Activated CD8-positive, alpha-beta T cell treated with anti-CD3 and anti-CD28 coated beads, Interleukin-2, amount 10 ng/mL, durations not matched to agents 7 days and 5 days (primary cell): ENCODE results near the gene MALRD1. TPM values are rescaled to one million over a fixed set of nuclear protein-coding genes. Genes with fewer than 3 reads are reported as not detected.
"Not testable (repeated sequence)": the region's sequence is repeated elsewhere in the genome, so short reads cannot be mapped to it uniquely, and the experiment has no call there.

Experiments
- ATAC-seq: fragments of 150-1000 bp; cut with Tn5 transposase; one replicate; pipeline ENCODE4 v1.10.0; 2021; ENCODE audit warnings: moderate library complexity
- CTCF ChIA-PET: fragments of 350-600 bp; sonication (Branson Sonifier 250); formaldehyde crosslinking; loops from one replicate; lab custom pipeline; 2021; ENCODE audit warnings: antibody characterized with exemption; lab: Charles Lee
- POLR2A ChIA-PET: fragments of 350-600 bp; sonication (Branson Sonifier 250); formaldehyde crosslinking; loops from one replicate; lab custom pipeline; 2021; ENCODE audit warnings: antibody characterized with exemption; lab: Charles Lee
- DNase-seq: peaks from one replicate; pipeline ENCODE4 v3.0.0-alpha.2; 2020
- H3K27ac Mint-ChIP-seq: one replicate; pipeline ENCODE4 v1.8.0; 2021; ENCODE audit warnings: mild to moderate bottlenecking, mixed read lengths
- H3K27me3 Mint-ChIP-seq: one replicate; pipeline ENCODE4 v1.8.0; 2021; ENCODE audit warnings: low read depth, mixed read lengths
- H3K36me3 Mint-ChIP-seq: one replicate; pipeline ENCODE4 v1.8.0; 2021; ENCODE audit warnings: low read depth, mixed read lengths
- H3K4me1 Mint-ChIP-seq: one replicate; pipeline ENCODE4 v1.8.0; 2021; ENCODE audit warnings: low read depth, mixed read lengths
- H3K4me3 Mint-ChIP-seq: one replicate; pipeline ENCODE4 v1.8.0; 2021; ENCODE audit warnings: mild to moderate bottlenecking, mixed read lengths
- H3K9me3 Mint-ChIP-seq: one replicate; pipeline ENCODE4 v1.8.0; 2022; ENCODE audit warnings: mixed read lengths; ENCODE audit not compliant: insufficient read depth
- total RNA-seq, 2 experiments: library from RNA; stranded (reverse); gene quantifications; one replicate each; pipeline ENCODE4 v1.2.3, GENCODE V29; 2021

The MALRD1 gene
- total RNA-seq, 2 experiments from 2014 or later: not detected

DNA sequence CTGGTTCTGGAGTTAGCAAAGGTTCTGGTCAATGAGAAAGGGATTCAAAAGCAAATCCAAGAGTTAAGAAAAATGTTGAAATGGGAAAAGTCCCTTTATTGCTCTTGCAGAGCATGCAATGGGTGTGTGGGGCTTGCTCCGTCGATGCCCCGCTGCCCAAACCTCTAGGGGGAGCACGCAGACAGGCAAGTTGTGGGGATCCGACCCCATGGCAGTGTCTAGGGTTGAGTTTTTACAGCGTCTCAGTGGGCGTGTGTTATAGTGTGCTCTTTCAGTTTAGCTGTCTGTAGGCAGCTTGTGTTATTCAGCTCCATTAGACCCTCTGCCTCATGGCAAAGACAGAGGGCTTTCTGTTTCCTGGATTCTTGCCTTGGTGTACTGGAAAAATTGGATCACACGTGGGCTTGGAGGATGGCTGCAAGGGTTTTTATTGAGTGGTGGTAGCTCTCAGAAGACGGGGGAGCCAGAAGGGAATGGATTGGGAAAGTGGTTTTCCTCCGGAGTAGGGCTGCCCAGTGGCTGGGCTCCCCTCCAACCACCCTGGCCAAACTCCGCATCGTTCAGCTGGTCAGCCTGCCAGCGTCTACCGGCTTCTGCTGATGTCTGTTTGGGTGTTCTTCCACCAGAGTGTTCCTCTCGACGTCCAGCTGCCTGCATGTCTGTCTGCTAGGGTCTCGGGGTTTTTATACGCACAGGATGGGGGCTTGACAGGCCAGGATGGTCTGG lies 665.4 kb downstream of the MALRD1 start:
- no peak for ATAC-seq
- no peaks in the 10 kb centered on the region for H3K4me1 Mint-ChIP-seq
- CTCF ChIA-PET: no interaction called here

DNA sequence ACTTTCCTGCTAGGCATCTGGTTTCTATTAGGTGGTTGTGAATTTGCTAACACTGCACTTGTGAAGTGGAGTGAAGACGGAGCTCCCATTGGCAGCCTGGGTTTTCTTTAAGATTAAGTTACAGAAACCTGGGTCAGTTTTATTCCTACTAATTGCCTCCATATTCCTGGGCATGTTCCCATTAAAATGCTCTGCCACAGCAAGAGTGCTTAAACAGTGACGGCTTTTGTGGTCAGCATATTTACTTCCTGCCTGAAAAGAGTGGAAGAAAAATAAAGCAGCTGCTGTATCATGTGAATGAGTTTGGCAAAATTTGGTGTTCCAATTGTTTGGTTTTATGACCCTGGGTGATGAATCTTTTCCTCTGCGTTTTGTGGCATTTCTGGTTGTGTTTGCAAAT lies 670.7 kb downstream of the MALRD1 start:
- Mint-ChIP-seq H3K27ac (no peak overlapping the region), H3K4me3 (no peak overlapping the region), H3K27me3 (no peaks in the 10 kb centered on the region), H3K9me3 (peaks cover 5% of the 10 kb centered on the region), H3K36me3 (no peaks in the 10 kb centered on the region), H3K4me1 (no peaks in the 10 kb centered on the region)
- ATAC-seq (no peak), DNase-seq (no peak)
- CTCF ChIA-PET: no interaction called here
- POLR2A ChIA-PET: no interaction called here

More for the DNA sequence above, 665.4 kb downstream of the MALRD1 start:
- no peak for DNase-seq
- Mint-ChIP-seq H3K27ac (no peak overlapping the region), H3K36me3 (no peaks in the 10 kb centered on the region), H3K9me3 (peaks cover 10% of the 10 kb centered on the region), H3K27me3 (no peaks in the 10 kb centered on the region), H3K4me3 (no peak overlapping the region)
- POLR2A ChIA-PET: no interaction called here

DNA sequence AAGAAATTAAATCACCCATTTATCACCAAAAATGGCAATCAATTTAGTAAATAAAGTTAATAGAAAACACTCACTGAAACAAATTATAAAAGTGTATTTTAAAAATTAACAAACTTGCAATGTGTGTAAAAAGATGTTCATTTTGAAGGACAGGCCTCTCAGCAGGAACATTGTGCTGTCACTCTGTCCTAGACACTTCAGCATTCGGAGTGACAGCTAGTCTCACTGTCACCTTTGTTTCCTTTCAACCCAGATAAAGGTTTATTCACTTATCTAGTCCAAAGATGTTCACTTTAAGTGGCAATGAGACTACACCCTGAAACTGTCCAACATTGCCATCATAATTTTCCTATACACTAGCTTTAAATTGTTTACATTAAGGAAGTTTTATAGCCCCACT lies 675.7 kb downstream of the MALRD1 start:
- Mint-ChIP-seq H3K9me3 (peaks cover 12% of the 10 kb centered on the region), H3K27me3 (no peaks in the 10 kb centered on the region), H3K4me3 (no peak overlapping the region), H3K36me3 (no peaks in the 10 kb centered on the region), H3K4me1 (no peaks in the 10 kb centered on the region), H3K27ac (no peak overlapping the region)
- CTCF ChIA-PET: no interaction called here
- POLR2A ChIA-PET: no interaction called here
- DNase-seq (no peak), ATAC-seq (no peak)

DNA sequence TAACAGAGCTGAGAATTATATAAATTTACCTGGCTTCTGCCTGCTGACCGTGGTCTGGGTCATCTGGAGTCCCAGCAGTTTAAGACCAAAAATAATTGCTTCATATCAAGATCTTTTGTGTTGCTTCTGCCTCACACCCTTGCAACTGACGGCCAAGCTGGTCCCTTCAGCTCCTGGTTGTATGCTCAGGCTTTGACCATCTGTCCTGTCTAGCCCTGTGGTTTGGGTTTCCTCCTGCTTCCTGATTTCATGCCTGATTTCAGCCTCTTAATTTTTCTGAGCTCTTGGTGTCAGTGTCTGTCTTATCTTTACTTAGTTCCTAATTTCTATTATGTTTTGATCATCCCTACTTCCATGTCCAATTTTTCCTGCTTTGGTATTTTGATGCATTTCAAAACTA lies 679.8 kb downstream of the MALRD1 start:
- ATAC-seq: no peak
- H3K27ac Mint-ChIP-seq: no peak overlapping the region
- no peaks in the 10 kb centered on the region for H3K36me3 Mint-ChIP-seq
- no peaks in the 10 kb centered on the region for H3K4me1 Mint-ChIP-seq
- no peak for DNase-seq
- no peaks in the 10 kb centered on the region for H3K27me3 Mint-ChIP-seq
- H3K4me3 Mint-ChIP-seq: no peak overlapping the region
- H3K9me3 Mint-ChIP-seq: peaks cover 8% of the 10 kb centered on the region
- POLR2A ChIA-PET: no interaction called here
- CTCF ChIA-PET: no interaction called here

DNA sequence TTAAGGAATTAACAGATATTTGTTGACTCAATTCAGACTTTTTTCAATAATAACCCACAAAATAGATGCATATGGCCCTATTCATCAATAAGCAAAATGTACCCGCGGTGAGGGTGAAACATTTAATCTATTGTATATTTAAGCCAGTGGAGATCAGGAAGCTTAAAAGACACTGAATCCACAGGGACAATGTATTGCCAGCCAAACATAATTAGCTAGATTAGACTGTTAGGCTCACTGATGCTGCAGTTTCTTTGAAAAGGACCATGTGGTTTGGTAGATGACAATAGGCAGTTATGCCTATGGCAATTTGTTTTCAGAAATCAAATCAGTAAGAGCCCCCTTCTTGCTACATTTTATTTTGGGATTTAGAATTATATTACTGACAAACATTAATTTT lies 680.4 kb downstream of the MALRD1 start:
- H3K27me3 Mint-ChIP-seq: no peaks in the 10 kb centered on the region
- H3K9me3 Mint-ChIP-seq: peaks cover 8% of the 10 kb centered on the region
- CTCF ChIA-PET: no interaction called here
- no peak overlapping the region for H3K4me3 Mint-ChIP-seq
- no peak for DNase-seq
- H3K36me3 Mint-ChIP-seq: no peaks in the 10 kb centered on the region
- no peak overlapping the region for H3K27ac Mint-ChIP-seq
- POLR2A ChIA-PET: no interaction called here
- no peak for ATAC-seq
- no peaks in the 10 kb centered on the region for H3K4me1 Mint-ChIP-seq

DNA sequence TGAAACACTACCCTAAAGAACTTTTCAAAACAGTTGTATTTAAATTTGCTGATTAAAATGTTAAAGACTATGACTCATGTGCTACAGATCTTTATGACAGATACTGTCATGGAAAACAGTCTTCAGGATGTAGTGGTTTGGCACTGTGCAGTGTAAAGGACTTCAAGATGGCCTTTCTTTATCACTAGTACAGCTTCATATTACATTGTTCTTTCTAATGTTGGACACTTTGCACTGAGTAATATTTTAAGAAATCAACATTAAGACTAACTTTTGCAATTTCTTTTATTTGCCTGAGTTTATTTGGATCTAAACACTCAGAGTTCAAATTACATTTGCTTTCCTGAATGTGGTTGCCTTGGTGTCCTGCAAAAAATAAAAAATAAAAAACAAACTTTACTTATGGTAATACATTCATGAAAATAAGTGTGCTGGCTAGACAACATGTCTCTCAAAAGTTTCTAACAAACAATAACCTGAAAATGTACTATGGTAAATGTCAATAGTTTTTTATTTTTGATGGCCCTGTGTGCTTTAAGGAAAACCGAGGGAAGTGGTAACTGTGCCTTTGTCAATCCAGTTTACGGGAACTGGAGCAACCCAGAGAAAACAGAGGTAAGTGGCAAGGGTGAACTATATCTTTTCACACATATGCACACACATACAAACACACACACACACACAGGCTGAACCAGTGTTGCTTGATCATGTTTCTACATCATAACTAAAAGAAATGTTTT lies 681.7 kb downstream of the MALRD1 start:
- no peaks in the 10 kb centered on the region for H3K27me3 Mint-ChIP-seq
- ATAC-seq (no peak), DNase-seq (no peak)
- H3K27ac Mint-ChIP-seq: no peak overlapping the region
- no peaks in the 10 kb centered on the region for H3K4me1 Mint-ChIP-seq
- CTCF ChIA-PET: no interaction called here
- POLR2A ChIA-PET: no interaction called here
- H3K4me3 Mint-ChIP-seq: no peak overlapping the region
- H3K36me3 Mint-ChIP-seq: no peaks in the 10 kb centered on the region
- H3K9me3 Mint-ChIP-seq: peaks cover 4% of the 10 kb centered on the region

DNA sequence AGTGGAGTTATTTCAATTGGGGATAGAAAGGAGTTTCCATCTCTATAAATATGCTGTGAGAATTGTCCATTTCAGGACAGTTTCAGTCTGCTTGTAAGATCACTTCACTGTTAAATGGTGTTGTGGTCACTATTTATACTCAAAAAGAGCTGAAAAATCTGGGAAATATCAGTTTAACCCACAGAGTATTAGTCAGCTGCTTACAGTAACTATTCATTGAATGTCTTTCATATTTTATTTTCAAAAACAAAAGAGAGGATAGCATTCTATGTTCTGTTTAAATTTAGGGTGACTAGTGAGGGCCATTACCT lies 682.3 kb downstream of the MALRD1 start:
- no peaks in the 10 kb centered on the region for H3K36me3 Mint-ChIP-seq
- ATAC-seq: no peak
- CTCF ChIA-PET: no interaction called here
- POLR2A ChIA-PET: no interaction called here
- no peaks in the 10 kb centered on the region for H3K4me1 Mint-ChIP-seq
- H3K4me3 Mint-ChIP-seq: no peak overlapping the region
- H3K27me3 Mint-ChIP-seq: no peaks in the 10 kb centered on the region
- DNase-seq: no peak
- H3K27ac Mint-ChIP-seq: no peak overlapping the region
- peaks cover 3% of the 10 kb centered on the region for H3K9me3 Mint-ChIP-seq

DNA sequence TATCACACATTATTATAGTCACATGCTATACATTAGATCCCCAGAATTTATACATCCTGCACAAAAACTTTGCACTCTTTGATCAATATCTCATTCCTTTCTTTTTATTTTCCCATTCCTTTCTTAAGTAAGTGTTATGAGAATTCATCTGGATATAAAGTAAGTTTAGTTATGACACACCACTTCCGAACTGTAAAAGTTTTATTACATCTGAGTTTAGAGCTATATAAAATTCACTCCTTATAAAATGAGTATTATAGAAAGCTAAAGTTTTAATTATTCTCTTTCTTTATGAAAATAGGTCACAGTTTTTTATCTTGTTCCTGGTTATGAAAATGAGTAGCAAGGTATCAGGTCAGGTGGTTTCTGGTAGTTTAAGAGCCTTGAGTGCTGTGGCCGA lies 683.0 kb downstream of the MALRD1 start:
- ChIA-PET CTCF (no interaction called here), POLR2A (no interaction called here)
- H3K9me3 Mint-ChIP-seq: no peaks in the 10 kb centered on the region
- no peaks in the 10 kb centered on the region for H3K36me3 Mint-ChIP-seq
- H3K4me1 Mint-ChIP-seq: no peaks in the 10 kb centered on the region
- DNase-seq (no peak), ATAC-seq (no peak)
- no peak overlapping the region for H3K27ac Mint-ChIP-seq
- H3K4me3 Mint-ChIP-seq: no peak overlapping the region
- H3K27me3 Mint-ChIP-seq: no peaks in the 10 kb centered on the region

DNA sequence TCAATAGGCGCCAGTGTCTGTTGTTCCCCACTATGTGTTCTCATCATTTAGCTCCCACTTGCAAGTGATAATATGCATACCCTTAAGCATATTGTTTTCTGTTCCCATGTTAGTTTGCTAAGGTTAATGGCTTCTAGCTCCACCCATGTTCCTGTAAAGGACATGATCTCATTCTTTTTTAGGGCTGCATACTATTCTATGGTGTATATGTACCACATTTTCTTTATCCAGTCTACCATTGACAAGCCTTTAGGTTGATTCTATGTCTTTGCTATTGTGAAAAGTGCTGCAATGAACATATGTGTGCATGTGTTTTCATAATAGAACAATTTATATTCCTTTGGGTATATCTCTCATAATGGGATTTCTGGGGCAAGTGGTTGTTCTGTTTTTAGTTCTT lies 689.8 kb downstream of the MALRD1 start:
- no peak for ATAC-seq
- Mint-ChIP-seq H3K27ac (no peak overlapping the region), H3K36me3 (no peaks in the 10 kb centered on the region), H3K9me3 (peaks cover 14% of the 10 kb centered on the region), H3K27me3 (no peaks in the 10 kb centered on the region), H3K4me1 (no peaks in the 10 kb centered on the region), H3K4me3 (no peak overlapping the region)
- no peak for DNase-seq
- ChIA-PET CTCF (no interaction called here), POLR2A (no interaction called here)

DNA sequence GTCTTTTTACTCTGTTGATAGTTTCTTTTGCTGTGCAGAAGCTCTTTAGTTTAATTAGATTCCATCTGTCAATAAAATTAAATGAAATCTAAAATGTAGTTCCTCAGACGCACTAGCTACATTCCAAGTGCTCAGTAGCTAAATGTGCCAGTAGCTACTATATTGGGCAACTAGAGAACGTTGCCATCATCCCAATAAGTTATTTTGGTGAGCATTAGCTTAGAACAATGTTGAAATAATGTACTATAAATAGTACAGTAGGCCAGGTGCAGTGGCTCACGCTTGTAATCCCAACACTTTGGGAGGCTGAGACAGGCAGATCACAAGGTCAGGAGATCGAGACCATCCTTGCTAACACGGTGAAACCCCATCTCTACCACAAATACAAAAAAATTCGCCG lies 690.6 kb downstream of the MALRD1 start:
- H3K27me3 Mint-ChIP-seq, POLR2A ChIA-PET, CTCF ChIA-PET, H3K36me3 Mint-ChIP-seq, H3K4me1 Mint-ChIP-seq, ATAC-seq, H3K4me3 Mint-ChIP-seq, DNase-seq, H3K27ac Mint-ChIP-seq: not testable (repeated sequence)
- peaks cover 14% of the 10 kb centered on the region for H3K9me3 Mint-ChIP-seq

DNA sequence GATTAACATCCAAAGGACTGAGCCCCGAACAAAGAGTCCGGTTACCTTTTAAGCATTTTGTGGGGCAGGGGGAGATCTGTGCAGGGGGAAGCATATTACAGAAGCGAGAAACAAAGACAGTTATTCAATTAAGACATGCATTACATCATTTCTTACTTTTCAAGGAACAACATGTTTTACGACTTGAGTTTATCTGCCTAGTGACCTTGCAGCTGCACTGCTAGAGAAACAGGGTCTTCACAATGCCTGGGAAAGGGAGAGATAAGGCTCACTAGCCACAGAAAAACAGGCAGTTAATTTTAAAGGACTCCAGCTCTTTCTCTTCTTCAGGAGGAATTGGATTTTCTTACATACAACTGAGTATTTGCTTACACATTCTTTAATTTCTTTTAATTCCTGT lies 693.5 kb downstream of the MALRD1 start:
- H3K4me1 Mint-ChIP-seq, CTCF ChIA-PET: not testable (repeated sequence)

DNA sequence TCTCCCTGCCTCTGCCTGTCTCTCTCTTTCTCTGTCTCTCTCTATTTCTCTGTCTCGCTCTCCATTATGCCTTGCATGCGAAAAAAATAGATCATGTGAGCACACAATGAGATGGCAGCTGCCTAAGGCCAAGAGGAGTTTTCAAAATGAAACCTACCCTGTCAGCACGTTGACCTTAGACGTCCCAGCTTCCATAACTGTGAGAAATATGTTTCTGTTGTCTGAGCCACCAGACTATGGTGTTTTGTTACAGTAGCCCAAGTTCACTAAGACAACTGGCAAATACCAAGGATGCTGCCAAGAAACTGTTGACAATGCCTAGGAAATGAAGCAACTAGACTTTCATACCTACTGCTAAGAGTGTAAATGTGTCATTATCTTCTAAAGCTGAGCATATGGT lies 697.1 kb downstream of the MALRD1 start:
- Mint-ChIP-seq H3K4me1 (no peaks in the 10 kb centered on the region), H3K4me3 (no peak overlapping the region), H3K27ac (no peak overlapping the region), H3K36me3 (no peaks in the 10 kb centered on the region), H3K9me3 (peaks cover 7% of the 10 kb centered on the region), H3K27me3 (no peaks in the 10 kb centered on the region)
- CTCF ChIA-PET: no interaction called here
- POLR2A ChIA-PET: no interaction called here
- DNase-seq (no peak), ATAC-seq (no peak)

More for the DNA sequence above, 693.5 kb downstream of the MALRD1 start:
- ATAC-seq, H3K4me3 Mint-ChIP-seq, DNase-seq, H3K27me3 Mint-ChIP-seq, H3K27ac Mint-ChIP-seq, POLR2A ChIA-PET, H3K36me3 Mint-ChIP-seq: not testable (repeated sequence)
- peaks cover 14% of the 10 kb centered on the region for H3K9me3 Mint-ChIP-seq
